Fibroblast of skin of right quadriceps (primary cell): ENCODE data around the gene GRM4.
"Not testable (repeated sequence)": the region's sequence is repeated elsewhere in the genome, so short reads cannot be mapped to it uniquely, and the experiment has no call there.

Experiments
- DNase-seq: peaks from one replicate; pipeline ENCODE4 v3.0.0-alpha.2; 2013

Gene GRM4

GRCh38 chr6:34059914-34060313 lies 86.0 kb downstream of the GRM4 start:
- no peak for DNase-seq

- peak; percentile 62 for DNase-seq
Measured at GRCh38 chr6:34059136-34059731, 86.7 kb downstream of the GRM4 start.

GRCh38 chr6:34057790-34058189 lies 88.1 kb downstream of the GRM4 start:
- DNase-seq = no peak

GRCh38 chr6:34057191-34057590 lies 88.7 kb downstream of the GRM4 start:
- DNase-seq = no peak

GRCh38 chr6:34056305-34057108 lies 89.4 kb downstream of the GRM4 start:
- peak; percentile 48 for DNase-seq

GRCh38 chr6:34055223-34055933 lies 90.5 kb downstream of the GRM4 start:
- DNase-seq = peak; percentile 51

GRCh38 chr6:34053721-34054120 lies 92.2 kb downstream of the GRM4 start:
- no peak for DNase-seq

GRCh38 chr6:34052918-34053608 lies 92.8 kb downstream of the GRM4 start:
- DNase-seq = no peak

- DNase-seq = no peak
Measured at GRCh38 chr6:34052071-34052825, 93.6 kb downstream of the GRM4 start.

GRCh38 chr6:34051331-34051919 lies 94.5 kb downstream of the GRM4 start:
- DNase-seq = no peak

- DNase-seq = no peak
Measured at GRCh38 chr6:34050691-34051090, 95.2 kb downstream of the GRM4 start.

GRCh38 chr6:34049395-34050342 lies 96.2 kb downstream of the GRM4 start:
- DNase-seq = no peak

GRCh38 chr6:34047913-34048867 lies 97.7 kb downstream of the GRM4 start:
- no peak for DNase-seq

- DNase-seq = no peak
Measured at GRCh38 chr6:34046617-34047016, 99.3 kb downstream of the GRM4 start.

GRCh38 chr6:34045771-34046170 lies 100.1 kb downstream of the GRM4 start:
- DNase-seq = no peak

GRCh38 chr6:34044945-34045595 lies 100.8 kb downstream of the GRM4 start:
- DNase-seq = no peak

- no peak for DNase-seq
Measured at GRCh38 chr6:34043359-34043758, 102.5 kb downstream of the GRM4 start.

- DNase-seq = not testable (repeated sequence)
Measured at GRCh38 chr6:34041998-34042397, 103.9 kb downstream of the GRM4 start.

GRCh38 chr6:34041385-34041784 lies 104.5 kb downstream of the GRM4 start:
- DNase-seq = no peak
